Activated CD4-positive, alpha-beta T cell treated with anti-CD3 and anti-CD28 coated beads, Interleukin-2, amount 50 U/mL, for 4 hours (primary cell): ENCODE results near the gene SLC12A1.
A peak's percentile ranks its signal among the peaks of the same experiment; 100 is the strongest.

Source experiments
- DNase-seq, 2 experiments: peaks; one replicate each; pipeline ENCODE4 v3.0.0-alpha.2; 2020

Gene SLC12A1

GRCh38 chr15:48205981-48206380 lies at the start of gene SLC12A1:
Gene SLC12A1 (plus strand): TSS chr15:48206302. CDS start chr15:48207720, 1,418 bp downstream.
- no peak for DNase-seq

- no peak for DNase-seq
These were observed 37.5 kb upstream of the SLC12A1 start for GRCh38 chr15:48168616-48169015.

GRCh38 chr15:48170981-48171380 lies 35.1 kb upstream of the SLC12A1 start:
- DNase-seq, result no peak

GRCh38 chr15:48175126-48175525 lies 31.0 kb upstream of the SLC12A1 start:
- no peak for DNase-seq

GRCh38 chr15:48176112-48176511 lies 30.0 kb upstream of the SLC12A1 start:
- no peak for DNase-seq

GRCh38 chr15:48176957-48177356 lies 29.1 kb upstream of the SLC12A1 start:
- DNase-seq, result no peak

- DNase-seq, result no peak
These were observed 28.7 kb upstream of the SLC12A1 start for GRCh38 chr15:48177383-48177765.

- DNase-seq, result peak; percentile 52 to 53
These were observed 28.1 kb upstream of the SLC12A1 start, which contains the start of gene MYEF2 for GRCh38 chr15:48177766-48178647. Gene MYEF2 (minus strand): TSS chr15:48178295. CDS start chr15:48178237, 58 bp downstream.

- DNase-seq, result no peak
These were observed 27.5 kb upstream of the SLC12A1 start for GRCh38 chr15:48178648-48178931.

- no peak for DNase-seq
These were observed 23.4 kb upstream of the SLC12A1 start for GRCh38 chr15:48182749-48183148.

- no peak for DNase-seq
These were observed 20.6 kb upstream of the SLC12A1 start for GRCh38 chr15:48185529-48185928.

- no peak for DNase-seq
These were observed 19.8 kb upstream of the SLC12A1 start for GRCh38 chr15:48186271-48186670.

- no peak for DNase-seq
These were observed 15.0 kb upstream of the SLC12A1 start for GRCh38 chr15:48190932-48191573.

- DNase-seq, result no peak
These were observed 14.4 kb upstream of the SLC12A1 start, which contains the start of gene CTXN2 for GRCh38 chr15:48191574-48192225. Gene CTXN2 (plus strand): TSS chr15:48191665. CDS start chr15:48201301, 9,636 bp downstream.

GRCh38 chr15:48202068-48202467 lies 4.0 kb upstream of the SLC12A1 start:
- no peak for DNase-seq

GRCh38 chr15:48221261-48221660 lies 15.2 kb downstream of the SLC12A1 start:
- DNase-seq, result no peak

- no peak for DNase-seq
These were observed 15.8 kb downstream of the SLC12A1 start for GRCh38 chr15:48221885-48222284.

- no peak for DNase-seq
These were observed 16.5 kb downstream of the SLC12A1 start for GRCh38 chr15:48222627-48223026.

GRCh38 chr15:48225771-48226170 lies 19.7 kb downstream of the SLC12A1 start:
- DNase-seq, result no peak

- DNase-seq, result no peak
These were observed 24.4 kb downstream of the SLC12A1 start for GRCh38 chr15:48230498-48230897.

- no peak for DNase-seq
These were observed 27.1 kb downstream of the SLC12A1 start for GRCh38 chr15:48233246-48233645.

GRCh38 chr15:48239334-48239733 lies 33.2 kb downstream of the SLC12A1 start:
- no peak for DNase-seq

- no peak for DNase-seq
These were observed 35.9 kb downstream of the SLC12A1 start for GRCh38 chr15:48242015-48242414.

- DNase-seq, result no peak
These were observed 36.4 kb downstream of the SLC12A1 start for GRCh38 chr15:48242535-48242934.
